CD4-positive, alpha-beta T cell treated with Interleukin-17A for 1 hour (primary cell): ENCODE measurements around the gene AHCY.
"Not testable (repeated sequence)": the region's sequence is repeated elsewhere in the genome, so short reads cannot be mapped to it uniquely, and the experiment has no call there.

Source experiments
- DNase-seq: peaks from one replicate; pipeline ENCODE4 v3.0.0-alpha.2; 2020

AHCY gene

DNA sequence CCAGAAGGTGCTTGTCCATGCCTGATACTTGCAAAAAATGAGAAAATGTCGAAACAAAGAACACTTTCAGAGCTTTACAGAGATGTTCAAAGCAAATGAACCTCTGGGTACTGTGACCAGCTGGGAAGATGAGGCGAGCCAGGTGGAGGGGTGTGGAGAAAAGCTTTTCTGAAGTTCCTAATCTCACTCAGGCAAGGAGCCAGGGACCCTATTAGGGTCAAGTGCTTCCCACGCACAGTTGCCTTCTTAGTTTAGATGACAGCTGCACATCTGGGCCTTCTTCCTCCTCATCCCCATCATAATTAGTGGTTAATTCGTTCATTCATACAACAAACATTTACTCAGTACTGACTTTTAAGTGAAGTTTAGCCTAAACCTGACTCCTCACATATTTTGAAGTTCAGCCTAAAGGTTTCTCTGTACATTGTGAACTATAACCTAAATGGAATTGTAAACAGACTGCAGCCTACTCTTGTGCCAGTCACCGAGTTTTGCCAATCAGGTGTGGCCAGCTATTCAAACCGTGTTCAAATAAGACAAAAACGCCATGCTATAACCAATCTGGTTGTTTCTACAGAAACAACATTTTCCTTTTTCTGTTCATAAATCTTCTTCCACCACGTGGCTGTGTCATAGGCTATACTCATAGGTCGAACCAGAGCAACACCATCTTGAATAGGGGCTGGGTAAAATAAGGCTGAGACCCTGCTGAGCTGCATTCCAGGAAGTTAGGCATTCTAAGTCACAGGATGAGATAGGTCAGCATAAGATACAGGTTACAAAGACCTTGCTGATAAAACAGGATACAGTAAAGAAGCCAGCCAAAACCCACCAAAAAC is 19.3 kb upstream of the AHCY start:
- DNase-seq: no peak

DNA sequence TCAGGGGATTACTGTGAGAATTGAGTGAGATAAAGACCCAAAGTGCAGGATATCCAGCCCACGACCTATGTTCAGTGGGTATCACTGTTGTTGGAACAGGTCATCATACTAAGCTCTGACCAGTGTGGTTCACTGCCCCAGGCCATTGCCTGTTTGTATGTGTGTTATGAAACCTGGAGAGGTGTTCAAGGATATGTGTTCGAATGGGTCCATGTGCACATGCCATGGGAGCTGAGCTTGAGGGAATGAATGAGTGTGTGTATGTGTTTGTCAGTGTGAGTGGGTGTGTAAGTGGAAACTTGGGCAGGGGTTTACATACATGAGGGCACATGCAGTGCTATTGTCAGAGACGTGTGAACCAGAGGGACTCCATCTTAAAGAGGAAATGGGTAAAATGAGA is 17.7 kb upstream of the AHCY start:
- no peak for DNase-seq

- DNase-seq: no peak
Measured at GRCh38 chr20:34318609-34319443, 15.7 kb upstream of the AHCY start.

GRCh38 chr20:34316196-34316814 is 13.2 kb upstream of the AHCY start:
- no peak for DNase-seq

DNA sequence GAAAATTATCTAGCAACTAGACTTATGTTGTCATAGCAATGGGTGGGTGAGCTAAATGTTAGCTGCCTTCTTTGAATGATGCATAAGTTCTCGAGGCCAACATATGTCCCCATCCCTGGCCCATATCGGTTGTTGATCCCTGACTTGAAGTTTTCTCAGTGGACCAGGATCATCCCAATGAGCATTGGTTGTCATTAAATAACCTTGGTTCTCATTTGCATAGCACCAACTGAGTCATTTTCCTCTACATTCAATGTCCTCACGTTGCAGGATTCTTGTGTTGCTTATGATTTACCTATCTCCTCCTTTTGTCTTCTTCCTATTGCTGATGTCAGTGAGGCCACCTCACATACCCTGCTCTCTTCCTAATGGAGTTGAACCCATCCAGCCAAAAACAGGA is 12.1 kb upstream of the AHCY start:
- DNase-seq: no peak

DNA sequence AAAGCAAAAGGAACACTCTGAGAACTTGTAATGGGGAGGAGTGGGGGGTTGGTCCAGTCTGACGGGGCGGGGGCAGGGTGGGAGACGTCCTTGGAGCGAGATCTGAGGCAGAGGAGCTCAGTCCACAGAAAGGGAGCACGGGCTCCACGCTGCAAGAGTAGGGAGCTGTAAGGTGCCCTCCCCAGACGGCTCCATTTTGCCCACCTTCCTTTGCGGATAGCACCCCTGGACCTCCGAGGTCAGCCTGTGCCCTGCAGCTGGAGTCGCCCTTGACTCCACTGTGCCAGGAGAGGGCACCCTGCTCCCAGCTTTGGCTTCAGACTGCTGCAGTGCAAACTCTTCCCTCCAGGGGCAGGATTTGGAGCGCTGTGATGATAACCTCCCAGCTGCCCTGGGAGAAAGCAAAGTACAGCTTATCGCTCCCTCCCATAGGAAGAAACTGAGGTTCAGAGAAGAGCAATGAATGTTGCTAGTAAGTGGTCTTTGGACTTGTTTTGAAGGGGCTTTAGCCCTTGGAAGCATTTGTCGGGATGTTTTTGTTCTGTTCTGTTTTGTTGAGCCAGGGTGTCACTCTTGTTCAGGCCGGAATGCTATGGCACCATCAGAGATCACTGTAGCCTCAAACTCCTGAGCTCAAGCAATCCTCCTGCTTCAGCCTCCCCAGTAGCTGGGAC is 9.5 kb upstream of the AHCY start:
- peak; percentile 91 for DNase-seq

DNA sequence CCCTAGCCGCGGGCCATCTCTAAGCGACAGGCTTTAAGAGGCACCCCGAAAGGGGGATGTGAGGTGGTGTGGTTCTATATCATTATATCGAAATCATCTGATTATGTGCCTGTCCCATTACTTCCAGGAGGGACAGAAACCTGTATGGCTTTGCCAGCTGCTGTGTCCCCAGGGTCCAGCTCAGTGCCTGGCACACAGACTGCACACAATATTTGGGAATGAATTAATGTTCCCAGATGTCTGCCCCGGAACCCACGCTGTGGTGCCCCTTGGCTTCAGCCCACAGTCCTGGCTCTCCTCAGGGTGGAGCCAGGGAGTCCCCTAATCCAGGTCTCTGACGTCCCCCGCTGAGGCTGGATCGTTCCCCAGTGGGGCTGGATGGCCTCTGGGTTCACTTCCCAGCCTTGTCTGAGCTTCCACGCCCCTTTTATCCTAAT is 8.9 kb upstream of the AHCY start:
- DNase-seq: no peak

DNA sequence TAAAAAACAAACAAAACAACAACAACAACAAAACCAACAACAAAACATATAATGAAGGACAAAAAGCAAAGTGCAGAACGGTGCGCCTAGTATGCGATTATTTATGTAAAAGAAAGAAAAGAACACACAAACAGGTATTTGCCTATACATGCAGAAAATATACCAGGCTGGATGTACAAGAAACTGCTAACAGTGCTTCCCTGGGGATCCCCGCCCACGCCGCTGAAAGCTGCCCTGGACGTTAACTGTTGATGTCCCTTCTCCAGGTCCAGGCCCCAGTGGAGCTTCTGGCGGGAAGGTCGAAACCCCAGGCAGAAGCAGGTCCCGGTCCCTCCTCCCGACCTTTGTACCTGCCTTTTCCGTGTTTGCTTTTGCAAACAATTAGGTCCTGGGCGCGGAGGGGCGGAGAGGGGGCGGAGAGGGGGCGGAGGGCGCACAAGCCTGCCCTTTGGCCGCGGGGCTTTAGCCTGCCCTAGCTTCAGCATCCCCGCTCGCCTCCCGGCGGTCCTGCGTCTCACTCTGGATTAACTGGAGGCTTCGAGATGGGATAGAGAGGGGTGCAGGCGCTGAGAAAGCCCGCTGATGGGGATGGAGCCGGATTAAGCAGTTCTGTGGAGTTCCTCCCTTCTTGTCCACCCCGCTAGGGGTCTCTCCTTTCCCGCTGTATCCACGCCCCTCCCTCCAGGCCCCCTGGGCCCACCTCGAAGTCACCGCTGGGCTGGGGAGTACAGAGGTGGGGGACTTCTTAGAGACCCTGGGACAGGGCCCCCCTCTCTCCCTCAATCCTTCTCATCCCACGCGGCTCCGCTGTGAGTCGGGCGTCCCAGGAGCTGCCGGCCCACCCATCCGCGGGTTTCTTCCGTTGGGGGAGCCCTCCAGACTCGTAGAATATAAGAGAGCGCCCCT is 8.2 kb upstream of the AHCY start:
- no peak for DNase-seq

DNA sequence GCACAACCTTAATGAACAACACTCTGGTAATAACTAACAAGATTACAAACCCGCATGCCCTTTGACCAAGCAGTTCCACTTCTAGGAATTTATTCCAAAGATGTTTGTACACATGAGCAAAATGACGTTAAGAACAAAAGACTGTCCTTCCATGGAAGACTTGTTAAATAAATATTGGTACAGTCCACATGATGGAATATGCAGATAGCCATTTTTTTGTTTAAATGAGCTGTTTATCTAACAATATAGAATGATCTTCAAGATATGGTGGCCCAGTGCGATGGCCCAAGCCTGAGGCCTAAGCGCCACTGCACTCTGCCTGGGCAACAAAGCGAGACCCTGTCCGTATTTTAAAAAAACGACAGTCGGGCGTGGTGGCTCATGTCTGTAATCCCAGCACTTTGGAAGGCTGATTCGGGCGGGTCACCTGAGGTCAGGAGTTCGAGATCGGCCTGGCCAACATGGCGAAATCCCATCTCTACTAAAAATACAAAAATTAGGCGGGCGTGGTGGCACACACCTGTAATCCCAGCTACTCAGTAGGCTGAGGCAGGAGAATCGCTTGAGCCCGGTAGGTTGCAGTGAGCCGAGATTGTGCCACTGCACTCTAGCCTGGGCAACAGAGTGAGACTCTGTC is 7.4 kb upstream of the AHCY start:
- no peak for DNase-seq

- no peak for DNase-seq
Measured at GRCh38 chr20:34309691-34310090, 6.5 kb upstream of the AHCY start.

- no peak for DNase-seq
Measured at GRCh38 chr20:34305333-34306230, 2.4 kb upstream of the AHCY start.

DNA sequence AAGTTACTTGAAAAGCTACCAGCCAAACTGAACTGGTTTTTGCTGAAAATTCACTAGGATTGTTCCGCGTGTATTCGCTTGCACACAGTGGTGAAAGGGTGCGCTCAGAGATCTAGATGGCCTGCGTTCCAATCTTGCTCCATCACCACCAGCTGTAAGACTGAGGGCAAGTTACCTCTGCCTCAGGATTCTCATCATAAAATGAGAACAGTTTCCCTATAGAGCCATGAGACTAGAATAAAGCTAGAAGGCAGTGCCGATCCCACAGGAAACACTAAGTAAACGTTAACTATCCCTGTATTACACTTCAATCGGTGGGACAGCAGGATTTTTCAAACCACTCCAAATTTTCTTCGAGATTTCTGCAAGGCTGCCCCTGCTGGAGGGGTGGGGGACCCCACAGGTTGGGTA is 838 bp downstream of the AHCY start:
- DNase-seq: no peak

DNA sequence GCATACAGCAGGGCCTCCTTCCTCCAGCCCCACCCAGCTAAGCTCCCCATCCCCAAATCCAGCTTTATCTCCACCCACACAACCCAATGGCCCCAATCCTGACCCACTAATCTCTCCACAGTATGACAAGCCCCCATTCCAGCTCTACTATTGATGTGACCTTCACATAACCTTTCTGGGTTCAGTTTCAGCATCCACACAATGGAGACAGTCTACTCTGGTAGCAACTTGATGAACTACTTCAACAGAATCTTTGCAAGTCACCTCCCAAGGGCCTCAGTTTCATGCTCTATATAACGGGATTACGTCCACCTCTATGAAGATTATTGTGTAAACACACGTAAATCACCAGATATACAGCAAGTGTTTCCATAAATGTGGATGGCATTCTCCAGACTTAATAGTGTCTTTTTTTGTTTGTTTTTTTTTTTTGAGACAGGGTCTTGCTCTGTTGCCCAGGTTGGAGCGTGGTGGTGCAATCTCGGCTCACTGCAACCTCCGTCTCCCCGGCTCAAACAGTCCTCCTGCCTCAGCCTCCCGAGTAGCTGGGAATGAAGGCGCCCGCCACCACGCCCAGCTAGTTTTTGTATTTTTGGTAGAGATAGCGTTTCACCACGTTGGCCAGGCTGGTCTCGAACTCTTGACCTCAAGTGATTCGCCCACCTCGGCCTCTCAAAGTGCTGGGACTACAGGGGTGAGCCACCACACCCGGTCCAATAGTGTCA is 1.4 kb downstream of the AHCY start:
- DNase-seq: no peak

- no peak for DNase-seq
Measured at GRCh38 chr20:34300809-34301586, 2.2 kb downstream of the AHCY start.

GRCh38 chr20:34300256-34300806 is 2.8 kb downstream of the AHCY start:
- no peak for DNase-seq

DNA sequence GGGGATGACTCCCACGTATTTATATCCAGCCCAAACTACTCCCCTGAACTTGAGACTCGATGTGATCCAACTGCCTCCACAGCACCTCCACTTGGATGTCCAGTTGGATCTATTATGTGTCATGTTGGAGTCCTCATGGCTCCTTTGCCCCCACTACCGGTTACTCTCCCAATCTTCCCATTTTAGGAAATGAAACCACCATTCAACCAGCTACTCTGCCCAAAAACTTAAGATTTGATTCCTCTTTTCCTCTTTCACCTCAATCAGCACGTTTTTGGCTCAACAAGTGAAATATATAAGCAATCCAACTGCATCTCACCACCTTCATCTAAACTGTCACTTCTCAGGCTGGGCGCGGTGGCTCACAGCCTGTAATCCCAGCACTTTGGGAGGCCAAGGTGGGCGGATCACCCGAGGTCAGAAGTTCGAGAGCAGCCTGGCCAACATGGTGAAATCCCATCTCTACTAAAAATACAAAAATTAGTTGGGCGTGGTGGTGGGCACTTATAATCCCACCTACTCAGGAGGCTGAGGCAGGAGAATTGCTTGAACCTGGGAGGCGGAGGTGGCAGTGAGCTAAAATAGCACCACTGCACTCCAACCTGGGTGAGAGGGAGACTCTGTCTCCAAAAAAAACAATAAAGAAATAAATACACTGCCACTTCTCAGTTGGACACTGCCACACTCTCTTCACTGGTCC is 3.4 kb downstream of the AHCY start:
- no peak for DNase-seq

- not testable (repeated sequence) for DNase-seq
Measured at GRCh38 chr20:34298294-34298784, 4.8 kb downstream of the AHCY start.

DNA sequence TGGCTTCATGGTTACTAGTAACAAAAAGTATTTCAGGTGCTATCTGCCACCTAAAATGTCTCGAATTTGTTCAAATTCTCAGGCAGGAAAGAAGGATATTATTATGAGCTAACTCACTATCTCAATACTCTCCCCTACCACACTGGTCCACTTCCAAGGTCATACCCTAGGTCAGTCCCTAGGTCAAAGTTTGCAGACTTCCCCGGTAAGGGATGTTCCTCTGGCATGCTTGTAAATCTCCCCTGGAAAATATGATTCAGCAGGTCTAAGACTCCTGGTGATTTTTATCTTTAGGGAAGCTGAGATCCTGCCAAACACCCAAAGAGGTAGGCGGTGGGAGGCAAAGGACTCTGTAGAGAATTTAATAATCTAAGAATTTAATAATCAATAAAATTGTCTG is 6.7 kb downstream of the AHCY start:
- DNase-seq: no peak
